HepG2 (cell line): ENCODE results near the gene ACAP3. TPM values are rescaled to one million over a fixed set of nuclear protein-coding genes. Genes with fewer than 3 reads are reported as not detected.

Source experiments
- ATF7 ChIP-seq, 2 experiments: fragments of 450-650 bp in 1 of 2; sonication (generic) in 1 of 2; formaldehyde crosslinking in 1 of 2; IDR thresholded peaks; 2 replicates each; pipeline versions ENCODE4 v1.4.0 to v1.6.1; 2016 to 2020; ENCODE audit warnings: antibody characterized with exemption in 1 of 2, mild to moderate bottlenecking in 1 of 2, missing genetic modification reagents in 1 of 2
- IKZF4 ChIP-seq: sonication (generic); formaldehyde crosslinking; IDR thresholded peaks from 2 replicates; pipeline ENCODE4 v1.5.1; 2020; ENCODE audit warnings: borderline replicate concordance, mild to moderate bottlenecking, low read depth, missing genetic modification reagents; ENCODE audit errors: not compliant biosample characterization
- MED8 ChIP-seq: sonication (generic); formaldehyde crosslinking; IDR thresholded peaks from 2 replicates; pipeline ENCODE4 v1.8.1; 2023; ENCODE audit warnings: mild to moderate bottlenecking, missing genetic modification reagents; ENCODE audit not compliant: insufficient replicate concordance
- NCOA1 ChIP-seq: sonication (generic); formaldehyde crosslinking; IDR thresholded peaks from 2 replicates; pipeline ENCODE4 v1.9.0; 2021; ENCODE audit warnings: missing genetic modification reagents
- NFE2L1 ChIP-seq: sonication (generic); formaldehyde crosslinking; IDR thresholded peaks from 2 replicates; pipeline ENCODE4 v1.4.0; 2020; ENCODE audit warnings: missing genetic modification reagents, mild to moderate bottlenecking, borderline replicate concordance
- RCOR2 ChIP-seq: IDR thresholded peaks from 2 replicates; pipeline ENCODE4 v1.6.1; 2016; ENCODE audit warnings: missing biosample characterization, missing genetic modification reagents
- RFXAP ChIP-seq: sonication (generic); formaldehyde crosslinking; IDR thresholded peaks from 2 replicates; pipeline ENCODE4 v1.4.0; 2020; ENCODE audit warnings: missing genetic modification reagents, borderline replicate concordance
- ZNF558 ChIP-seq: sonication (generic); formaldehyde crosslinking; IDR thresholded peaks from 2 replicates; pipeline ENCODE4 v1.9.0; 2022; ENCODE audit warnings: mild to moderate bottlenecking, missing genetic modification reagents, borderline replicate concordance
- polyA plus RNA-seq, 8 experiments: library from polyadenylated mRNA; depleted of rRNA in 3 of 8; stranded (reverse) in 7 of 8; unstranded in 1 of 8; fragments of >200 nt; fragmentation: Illumina TruSeq in 4 of 8; extraction: Trizol in 4 of 8; gene quantifications; 2 replicates each; pipeline versions ENCODE4 v1.2.1 to v1.2.3, GENCODE V29; 2011 to 2016; ENCODE audit warnings: low read depth in 4 of 8, missing spikeins in 1 of 8, mixed read lengths in 1 of 8; ENCODE audit not compliant: insufficient read depth in 1 of 8
- total RNA-seq, 5 experiments: library from RNA; depleted of rRNA; stranded (reverse); fragments of >200 nt; fragmentation: Illumina TruSeq; extraction: Trizol; gene quantifications; 2 replicates each; pipeline ENCODE4 v1.2.3, GENCODE V29; 2016; ENCODE audit warnings: low read depth in 1 of 5
- TF ChIP-seq, protein P1 (sequence below): sonication (generic); formaldehyde crosslinking; conservative IDR thresholded peaks from 2 replicates; pipeline ENCODE4 v1.4.0; 2020; ENCODE audit warnings: missing genetic modification reagents

ACAP3 gene
- total and polyA plus RNA-seq, 2 of the 13 experiments (the other 11 are each of a cell fraction or from before 2014, with no cell fraction given), result 29.4 to 50.8 TPM

GRCh38 chr1:1325288-1326074, 17.8 kb upstream of the ACAP3 start (continued):
- TF ChIP-seq, protein P1, sequence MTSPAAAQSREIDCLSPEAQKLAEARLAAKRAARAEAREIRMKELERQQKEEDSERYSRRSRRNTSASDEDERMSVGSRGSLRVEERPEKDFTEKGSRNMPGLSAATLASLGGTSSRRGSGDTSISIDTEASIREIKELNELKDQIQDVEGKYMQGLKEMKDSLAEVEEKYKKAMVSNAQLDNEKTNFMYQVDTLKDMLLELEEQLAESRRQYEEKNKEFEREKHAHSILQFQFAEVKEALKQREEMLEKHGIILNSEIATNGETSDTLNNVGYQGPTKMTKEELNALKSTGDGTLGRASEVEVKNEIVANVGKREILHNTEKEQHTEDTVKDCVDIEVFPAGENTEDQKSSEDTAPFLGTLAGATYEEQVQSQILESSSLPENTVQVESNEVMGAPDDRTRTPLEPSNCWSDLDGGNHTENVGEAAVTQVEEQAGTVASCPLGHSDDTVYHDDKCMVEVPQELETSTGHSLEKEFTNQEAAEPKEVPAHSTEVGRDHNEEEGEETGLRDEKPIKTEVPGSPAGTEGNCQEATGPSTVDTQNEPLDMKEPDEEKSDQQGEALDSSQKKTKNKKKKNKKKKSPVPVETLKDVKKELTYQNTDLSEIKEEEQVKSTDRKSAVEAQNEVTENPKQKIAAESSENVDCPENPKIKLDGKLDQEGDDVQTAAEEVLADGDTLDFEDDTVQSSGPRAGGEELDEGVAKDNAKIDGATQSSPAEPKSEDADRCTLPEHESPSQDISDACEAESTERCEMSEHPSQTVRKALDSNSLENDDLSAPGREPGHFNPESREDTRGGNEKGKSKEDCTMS (CRISPR knock-in tag), result no peak
- no peak for TF ChIP-seq ATF7 (IDR thresholded peaks at IDR 0.05)
- 0 out of 2 replicates have a peak, but pooled peaks have one; percentile 9 for TF ChIP-seq ATF7 (CRISPR knock-in tag; IDR thresholded peaks at IDR 0.05)
- TF ChIP-seq ZNF558 (CRISPR knock-in tag), result 0 out of 2 replicates have a peak, but pooled peaks have one; percentile 14
- TF ChIP-seq NCOA1 (CRISPR knock-in tag), result 0 out of 2 replicates have a peak, but pooled peaks have one; percentile 4
- TF ChIP-seq RCOR2, result no peak
- no peak; the same call in 1 of the 2 replicates for TF ChIP-seq NFE2L1 (CRISPR knock-in tag)
- TF ChIP-seq RFXAP, result 0 out of 2 replicates have a peak, but pooled peaks have one; percentile 1
- peak; percentile 13 for TF ChIP-seq MED8 (CRISPR knock-in tag)
- TF ChIP-seq IKZF4, result peak; percentile 45
